MCF 10A (cell line): ENCODE data around the gene RCBTB2. TPM values are rescaled to one million over a fixed set of nuclear protein-coding genes. Genes with fewer than 3 reads are reported as not detected.

ENCODE experiments used
- BruUV-seq: library from RNA; stranded (reverse); fragments of 400-500 nt; replicated peaks from 2 replicates; lab custom pipeline; 2021; lab: Mats Ljungman, UMichigan
- CTCF ChIA-PET: fragments of 300-600 bp; sonication (Branson Sonifier 250); formaldehyde crosslinking; extraction: SDS; loops from one replicate; lab custom pipeline; 2021; ENCODE audit warnings: antibody characterized with exemption, inconsistent platforms; lab: Yijun Ruan, JAX
- POLR2A ChIA-PET: fragments of 300-600, 350-650 bp; sonication (Branson Sonifier 250); formaldehyde crosslinking; extraction: SDS; loops from one replicate; lab custom pipeline; 2020; ENCODE audit warnings: antibody characterized with exemption, inconsistent platforms; lab: Yijun Ruan, JAX
- DNase-seq: peaks from one replicate; pipeline ENCODE4 v3.0.0-alpha.2; 2018; ENCODE audit not compliant: unreplicated experiment
- H3K27ac Mint-ChIP-seq: one replicate; pipeline ENCODE4 v1.8.0; 2022; ENCODE audit warnings: mild to moderate bottlenecking, low read depth, mixed read lengths; ENCODE audit not compliant: unreplicated experiment
- H3K27me3 Mint-ChIP-seq: one replicate; pipeline ENCODE4 v1.8.0; 2022; ENCODE audit warnings: mixed read lengths; ENCODE audit not compliant: insufficient read depth, unreplicated experiment
- H3K36me3 Mint-ChIP-seq: one replicate; pipeline ENCODE4 v1.8.0; 2022; ENCODE audit warnings: mild to moderate bottlenecking, moderate library complexity, mixed read lengths; ENCODE audit not compliant: insufficient read depth, unreplicated experiment
- H3K4me1 Mint-ChIP-seq: one replicate; pipeline ENCODE4 v1.8.0; 2022; ENCODE audit warnings: mixed read lengths; ENCODE audit not compliant: insufficient read depth, unreplicated experiment
- H3K4me3 Mint-ChIP-seq: one replicate; pipeline ENCODE4 v1.8.0; 2022; ENCODE audit warnings: mild to moderate bottlenecking, moderate library complexity, mixed read lengths; ENCODE audit not compliant: unreplicated experiment
- H3K9me3 Mint-ChIP-seq: one replicate; pipeline ENCODE4 v1.8.0; 2022; ENCODE audit warnings: mixed read lengths; ENCODE audit not compliant: unreplicated experiment
- CTCF ChIP-seq: fragments of 200-600 bp; IDR thresholded peaks from one replicate; pipeline ENCODE4 v1.8.0; 2022; ENCODE audit warnings: antibody characterized with exemption, mild to moderate bottlenecking; ENCODE audit not compliant: unreplicated experiment
- intact Hi-C: fragments of 100-400 bp; cut with micrococcal nuclease; formaldehyde crosslinking; loops from 2 replicates; pipeline ENCODE4 v1.14.1; 2022
- total RNA-seq: library from RNA; stranded (reverse); gene quantifications from 2 replicates; pipeline ENCODE4 v1.2.3, GENCODE V29; 2022

RCBTB2 gene
- total RNA-seq, 1 experiment from 2014 or later, result 2.4 TPM

GRCh38 chr13:48478391-48478790, 54.5 kb downstream of the RCBTB2 start:
- ChIA-PET CTCF (interaction anchor here (0.7 kb wide), 1 partner anchor 139 kb away, joined by 3 read pairs; no protein-coding TSS in a partner anchor), POLR2A (no interaction called here)
- no peak overlapping the region for H3K4me3 Mint-ChIP-seq
- H3K9me3 Mint-ChIP-seq, result no peaks in the 10 kb centered on the region
- no TSS peak for BruUV-seq
- H3K27ac Mint-ChIP-seq, result no peak overlapping the region
- no peak for TF ChIP-seq CTCF
- intact Hi-C loops, result no loop called here
- DNase-seq, result no peak
- no peaks in the 10 kb centered on the region for H3K4me1 Mint-ChIP-seq
- no peaks in the 10 kb centered on the region for H3K27me3 Mint-ChIP-seq
- peaks cover 17% of the 10 kb centered on the region for H3K36me3 Mint-ChIP-seq

GRCh38 chr13:48477191-48477855, 55.6 kb downstream of the RCBTB2 start:
- no peak for DNase-seq
- no peaks in the 10 kb centered on the region for H3K9me3 Mint-ChIP-seq
- peaks cover 9% of the 10 kb centered on the region for H3K36me3 Mint-ChIP-seq
- POLR2A ChIA-PET, result no interaction called here
- BruUV-seq, result no TSS peak
- H3K27me3 Mint-ChIP-seq, result no peaks in the 10 kb centered on the region
- H3K4me1 Mint-ChIP-seq, result no peaks in the 10 kb centered on the region
- H3K27ac Mint-ChIP-seq, result no peak overlapping the region
- no peak for TF ChIP-seq CTCF
- H3K4me3 Mint-ChIP-seq, result no peak overlapping the region
- CTCF ChIA-PET, result no interaction called here
- intact Hi-C loops, result no loop called here

- ChIA-PET POLR2A (no interaction called here), CTCF (no interaction called here)
- peaks cover 6% of the 10 kb centered on the region for H3K36me3 Mint-ChIP-seq
- BruUV-seq, result no TSS peak
- no peak overlapping the region for H3K27ac Mint-ChIP-seq
- intact Hi-C loops, result no loop called here
- no peaks in the 10 kb centered on the region for H3K9me3 Mint-ChIP-seq
- no peaks in the 10 kb centered on the region for H3K27me3 Mint-ChIP-seq
- H3K4me3 Mint-ChIP-seq, result no peak overlapping the region
- no peak for DNase-seq
- no peaks in the 10 kb centered on the region for H3K4me1 Mint-ChIP-seq
- no peak for TF ChIP-seq CTCF
Observed at GRCh38 chr13:48476686-48477085, 56.2 kb downstream of the RCBTB2 start.

DNA sequence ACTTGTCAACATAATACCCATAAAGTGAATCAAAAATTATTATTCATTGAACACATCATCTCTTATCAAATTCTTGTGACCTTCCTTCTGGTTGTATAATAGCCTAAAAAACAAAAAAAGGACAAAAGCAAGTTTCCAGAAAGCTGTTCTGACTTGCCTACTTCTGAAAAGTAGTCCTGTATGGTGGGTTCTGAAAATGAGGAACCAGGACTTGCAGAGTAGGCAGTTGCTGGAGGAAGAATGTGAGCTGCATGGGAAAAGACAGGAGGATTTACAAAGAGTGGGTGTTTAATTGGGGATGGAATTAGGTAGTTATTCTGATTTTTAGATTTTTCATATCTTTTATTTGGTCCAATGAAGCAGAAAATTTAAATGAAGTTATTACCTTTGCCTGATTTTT, 56.7 kb downstream of the RCBTB2 start:
- no peak for TF ChIP-seq CTCF
- Mint-ChIP-seq H3K36me3 (peaks cover 6% of the 10 kb centered on the region), H3K4me3 (no peak overlapping the region), H3K27me3 (no peaks in the 10 kb centered on the region), H3K4me1 (no peaks in the 10 kb centered on the region), H3K27ac (no peak overlapping the region), H3K9me3 (no peaks in the 10 kb centered on the region)
- DNase-seq, result no peak
- CTCF ChIA-PET, result no interaction called here
- POLR2A ChIA-PET, result no interaction called here
- intact Hi-C loops, result no loop called here
- BruUV-seq, result no TSS peak
